ENCODE measurements around the gene ZNF563.
A peak's percentile ranks its signal among the peaks of the same experiment; 100 is the strongest.
"Not testable (repeated sequence)": the region's sequence is repeated elsewhere in the genome, so short reads cannot be mapped to it uniquely, and the experiment has no call there.

The ZNF563 gene

GRCh38 chr19:12333162-12334159 is at the start of gene ZNF563:
Gene ZNF563, minus strand, starts transcription at chr19:12333633. Its CDS starts 151 bp downstream, at chr19:12333482.
- DNase-seq (ENCODE audit: low spot score): peak; percentile 96

GRCh38 chr19:12380444-12380737 is 47.0 kb upstream of the ZNF563 start:
- DNase-seq (ENCODE audit: low spot score): no peak

GRCh38 chr19:12379732-12380443 is 46.5 kb upstream of the ZNF563 start:
- DNase-seq (ENCODE audit: low spot score): no peak

GRCh38 chr19:12374026-12374425 is 40.6 kb upstream of the ZNF563 start:
- DNase-seq (ENCODE audit: low spot score): no peak

GRCh38 chr19:12365236-12366162 is 32.1 kb upstream of the ZNF563 start, which contains the start of gene ZNF442:
Gene ZNF442, minus strand, starts transcription at chr19:12365683. Its CDS starts 2,052 bp downstream, at chr19:12363631.
- DNase-seq (ENCODE audit: low spot score): peak; percentile 96

GRCh38 chr19:12364391-12365235 is 31.2 kb upstream of the ZNF563 start:
- peak; percentile 4 for DNase-seq (ENCODE audit: low spot score)

GRCh38 chr19:12362236-12362635 is 28.8 kb upstream of the ZNF563 start:
- DNase-seq (ENCODE audit: low spot score): not testable (repeated sequence)

GRCh38 chr19:12353375-12353774 is 19.9 kb upstream of the ZNF563 start:
- no peak for DNase-seq (ENCODE audit: low spot score)

- no peak for DNase-seq (ENCODE audit: low spot score)
Measured at GRCh38 chr19:12350890-12351197, 17.4 kb upstream of the ZNF563 start.

- no peak for DNase-seq (ENCODE audit: low spot score)
Measured at GRCh38 chr19:12350185-12350889, 16.9 kb upstream of the ZNF563 start.

GRCh38 chr19:12346896-12347295 is 13.5 kb upstream of the ZNF563 start:
- DNase-seq (ENCODE audit: low spot score): no peak

GRCh38 chr19:12345197-12345596 is 11.8 kb upstream of the ZNF563 start:
- no peak for DNase-seq (ENCODE audit: low spot score)

- DNase-seq (ENCODE audit: low spot score): peak; percentile 80
Measured at GRCh38 chr19:12331211-12331941, 2.1 kb downstream of the ZNF563 start.

- no peak for DNase-seq (ENCODE audit: low spot score)
Measured at GRCh38 chr19:12330340-12330739, 3.1 kb downstream of the ZNF563 start.

- no peak for DNase-seq (ENCODE audit: low spot score)
Measured at GRCh38 chr19:12325690-12326089, 7.7 kb downstream of the ZNF563 start.

- DNase-seq (ENCODE audit: low spot score): no peak
Measured at GRCh38 chr19:12318782-12319413, 14.5 kb downstream of the ZNF563 start.

GRCh38 chr19:12314553-12314952 is 18.9 kb downstream of the ZNF563 start:
- no peak for DNase-seq (ENCODE audit: low spot score)

- DNase-seq (ENCODE audit: low spot score): not testable (repeated sequence)
Measured at GRCh38 chr19:12308891-12309290, 24.5 kb downstream of the ZNF563 start.

- no peak for DNase-seq (ENCODE audit: low spot score)
Measured at GRCh38 chr19:12295191-12295590, 38.2 kb downstream of the ZNF563 start.

Data from kidney tubule cell (primary cell).